Measurements from ENCODE around the gene POLR3C. TPM values are rescaled to one million over a fixed set of nuclear protein-coding genes. Genes with fewer than 3 reads are reported as not detected.

The POLR3C gene
- total and polyA plus RNA-seq, 2 donors (not counting 1 experiment from before 2014, with no cell fraction given) = 36.5 to 49.3 TPM

GRCh38 chr1:145859491-145860023 lies 35.6 kb downstream of the POLR3C start:
- Histone ChIP-seq H3K9me3 (ENCODE audit: control extremely low read depth in 1 of 3, control insufficient read depth in 2 of 3, insufficient read depth in 1 of 3, low read length in 2 of 3) (no peaks in the 10 kb centered on the region), H2AFZ (ENCODE audit: insufficient read depth, low read depth, low read length, poor library complexity, severe bottlenecking) (peak overlapping the region; percentile 98), H3K4me3 (ENCODE audit: control extremely low read depth in 1 of 5, extremely low read depth in 1 of 5, insufficient read depth in 1 of 5, low read depth in 2 of 5, low read length in 4 of 5) (peak overlapping the region; percentile 74 to 96 (median 94)), H4K20me1 (ENCODE audit: control insufficient read depth, insufficient read depth, low read length, poor library complexity, severe bottlenecking) (no peaks in the 10 kb centered on the region), H3K9ac (ENCODE audit: low read length) (peak overlapping the region; percentile 85), H3K79me2 (ENCODE audit: control insufficient read depth, insufficient read depth, low read length) (peaks cover 9% of the 10 kb centered on the region), H3K27me3 (replicated peaks in 1 of 4; ENCODE audit: control extremely low read depth in 1 of 4, control insufficient read depth in 3 of 4, insufficient read depth in 4 of 4, low read length in 3 of 4) (peaks cover 0 to 7% (median 1%) of the 10 kb centered on the region in 4 experiments), H3K27ac (ENCODE audit: low read length in 2 of 2) (peak overlapping the region; percentile 57 to 72), H3K4me2 (replicated peaks; ENCODE audit: low read depth, low read length, poor library complexity, severe bottlenecking) (peak overlapping the region; percentile 96), H3K36me3 (replicated peaks in 1 of 2; ENCODE audit: control extremely low read depth in 1 of 2, control insufficient read depth in 1 of 2, extremely low read depth in 1 of 2, insufficient read depth in 2 of 2, low read length in 1 of 2) (peaks cover 0 to 19% of the 10 kb centered on the region in 2 experiments), H3K4me1 (ENCODE audit: control insufficient read depth in 2 of 2, insufficient read depth in 2 of 2, low read length in 2 of 2) (peaks cover 9 to 14% of the 10 kb centered on the region in 2 donors)
- ChIA-PET CTCF (interaction anchor here (0.6 to 4.6 kb wide), 19 partner anchors 10 to 178 kb away, joined by 3 to 148 read pairs (median 6); partner anchors contain the start of genes ANKRD34A, ITGA10, NUDT17 and PEX11B), POLR2A (interaction anchor here (0.6 to 4.0 kb wide), 18 partner anchors 9 to 1314 kb away, joined by 3 to 70 read pairs (median 8); partner anchors contain the start of genes ANKRD34A, ANKRD35, LIX1L and NUDT17)
- under 1% methylated on average over 30 of the region's 41 CpGs for WGBS (ENCODE audit: insufficient coverage)
- peak; percentile 82 for DNase-seq
- TF ChIP-seq EZH2 (IDR thresholded peaks at IDR 0.05; ENCODE audit: borderline replicate concordance, insufficient read depth, low read depth, low read length, poor library complexity, severe bottlenecking) (no peak), CTCF (IDR thresholded peaks at IDR 0.05) (no peak)
- H3K9me3 Mint-ChIP-seq (ENCODE audit: insufficient read depth) = no peaks in the 10 kb centered on the region
- peak; percentile 63 for ATAC-seq (ENCODE audit: low read depth)
- intact Hi-C loops (cut with micrococcal nuclease) = loop anchor here (1.0 to 5.0 kb wide), 6 partner anchors 14 to 138 kb away; partner anchors contain the start of genes ANKRD35, NUDT17, PEX11B and RBM8A
- H3K27ac Mint-ChIP-seq = peak overlapping the region; percentile 94
- peaks cover 11% of the 10 kb centered on the region for H3K4me1 Mint-ChIP-seq
- peaks cover 13% of the 10 kb centered on the region for H3K27me3 Mint-ChIP-seq
- H3K4me3 Mint-ChIP-seq = peak overlapping the region; percentile 98

All from B cell (primary cell).